HG02759 (cell line): ENCODE data around the gene SORL1-AS1.
A peak's percentile ranks its signal among the peaks of the same experiment; 100 is the strongest.

Experiments used
- ATAC-seq: cut with Tn5 transposase; IDR thresholded peaks from one replicate; pipeline ENCODE4 v1.9.1; 2021; ENCODE audit warnings: mild to moderate bottlenecking, moderate library complexity; ENCODE audit not compliant: unreplicated experiment

The SORL1-AS1 gene

DNA sequence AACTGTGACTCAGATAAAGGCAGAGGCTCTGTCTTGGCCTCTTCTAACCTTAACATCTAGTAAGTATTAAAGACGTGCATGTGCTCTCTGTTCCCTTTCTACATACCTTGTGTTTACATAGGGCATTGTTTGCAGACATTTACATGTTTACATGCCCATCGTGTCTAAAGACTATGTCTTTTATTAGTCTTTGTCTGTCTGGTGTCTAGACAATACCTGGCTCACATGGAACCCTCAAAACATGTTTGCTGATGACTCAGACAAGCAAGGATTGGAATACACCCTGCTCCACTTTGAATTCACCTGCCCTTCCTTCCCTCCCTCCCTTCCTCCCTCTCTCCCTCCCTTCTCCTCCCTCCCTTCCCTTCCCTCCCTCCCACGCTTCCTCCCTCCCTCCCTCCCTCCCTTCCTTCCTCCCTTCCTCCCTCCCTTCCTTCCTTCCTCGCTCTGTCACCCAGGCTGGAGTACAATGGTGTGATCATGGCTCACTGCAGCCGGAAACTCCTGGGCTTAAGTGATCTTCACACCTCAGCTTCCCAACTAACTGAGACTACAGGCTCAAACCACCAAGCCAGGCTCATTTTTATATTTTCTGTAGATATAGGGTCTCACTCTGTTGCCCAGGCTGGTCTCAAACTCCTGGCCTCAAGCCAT, 23.7 kb upstream of the SORL1-AS1 start:
- ATAC-seq, result no peak

DNA sequence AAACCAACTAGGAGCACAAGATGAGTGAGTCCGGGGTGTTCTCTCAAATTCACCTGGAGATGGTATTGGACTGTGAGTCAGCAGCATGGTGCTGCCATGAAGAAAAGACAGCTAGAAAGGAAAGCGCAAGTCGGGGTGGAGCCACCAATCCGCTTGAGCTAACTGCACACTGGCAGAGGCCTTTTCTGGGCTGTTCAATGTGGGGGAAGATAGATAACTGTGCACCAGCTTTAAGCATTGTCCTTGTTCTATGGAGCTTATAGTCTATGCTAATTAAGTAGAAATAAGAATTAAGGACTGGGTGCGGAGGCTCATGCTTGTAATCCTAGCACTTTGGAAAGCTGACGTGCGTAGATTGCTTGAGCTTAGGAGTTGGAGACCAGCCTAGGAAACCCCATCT, 21.9 kb upstream of the SORL1-AS1 start:
- ATAC-seq, result no peak

DNA sequence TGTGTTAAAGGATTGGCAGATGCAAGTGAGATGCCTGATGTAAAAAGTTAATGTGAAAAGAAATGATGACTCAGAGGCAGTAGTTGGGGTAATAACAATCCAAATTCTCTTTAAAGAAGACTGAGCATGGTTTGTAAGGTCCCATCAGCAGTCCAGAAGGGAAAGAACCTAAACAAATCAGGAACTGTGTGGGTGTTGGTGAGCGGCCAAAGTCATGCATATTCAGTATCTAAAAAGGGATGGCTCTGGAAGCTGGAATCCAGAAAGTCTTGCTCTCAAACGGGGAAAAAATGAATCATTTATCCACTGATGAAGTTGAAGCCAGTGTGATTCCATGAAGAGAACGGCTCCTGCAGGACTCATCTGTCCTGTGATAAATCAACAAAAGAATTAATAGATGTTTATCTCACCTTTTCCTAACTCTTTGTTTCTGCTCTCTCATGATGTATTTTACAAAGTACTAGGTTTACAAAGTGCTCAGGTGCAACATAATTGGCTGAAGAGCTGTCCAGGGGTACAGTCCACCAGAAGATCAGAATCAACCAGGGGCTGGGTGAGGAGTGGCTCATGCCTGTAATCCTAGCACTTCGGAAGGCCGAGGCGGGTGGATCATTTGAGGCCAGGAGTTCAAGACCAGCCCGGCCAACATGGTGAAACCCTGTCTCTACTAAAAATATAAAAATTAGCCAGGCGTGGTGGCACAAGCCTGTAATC, 20.5 kb upstream of the SORL1-AS1 start:
- no peak for ATAC-seq

DNA sequence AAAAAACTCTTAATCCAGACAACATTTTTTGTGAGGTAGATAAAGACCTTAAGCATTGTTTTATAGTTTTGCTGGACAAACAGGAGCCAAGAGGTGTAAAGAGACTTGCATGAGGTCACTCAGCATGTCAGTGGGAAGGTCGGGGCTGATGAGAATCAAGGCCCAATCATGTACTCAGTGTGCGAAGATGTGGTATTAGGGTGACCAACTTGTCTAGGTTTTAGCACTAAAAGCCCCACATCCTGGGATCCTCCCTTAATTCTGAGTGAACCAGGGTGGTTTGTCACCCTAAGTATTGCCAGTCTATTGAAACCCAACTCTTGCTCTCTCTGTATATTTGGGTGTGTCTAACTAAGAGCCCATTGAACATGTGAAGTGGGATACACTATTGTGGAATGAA, 19.5 kb upstream of the SORL1-AS1 start:
- no peak for ATAC-seq

DNA sequence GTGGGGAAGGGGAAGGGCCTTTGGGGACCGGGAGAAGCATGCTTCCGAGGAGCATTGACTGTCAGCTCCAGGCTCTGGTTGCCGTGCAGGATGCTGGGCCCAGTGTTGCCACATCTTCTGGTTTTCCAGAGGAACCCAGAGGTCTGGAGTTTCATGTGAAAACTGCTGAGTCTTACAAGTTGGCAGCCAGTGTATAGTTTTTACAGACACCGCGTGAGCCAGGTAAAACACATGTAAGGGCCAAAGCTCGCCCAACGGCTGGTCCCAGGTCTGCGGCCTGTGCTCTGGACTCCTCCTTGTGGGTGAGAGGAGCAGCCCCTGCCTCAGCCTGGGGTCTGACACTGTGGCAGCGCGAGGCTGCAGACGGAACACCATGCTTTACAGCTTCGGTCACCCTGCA, 18.4 kb upstream of the SORL1-AS1 start:
- ATAC-seq, result no peak

DNA sequence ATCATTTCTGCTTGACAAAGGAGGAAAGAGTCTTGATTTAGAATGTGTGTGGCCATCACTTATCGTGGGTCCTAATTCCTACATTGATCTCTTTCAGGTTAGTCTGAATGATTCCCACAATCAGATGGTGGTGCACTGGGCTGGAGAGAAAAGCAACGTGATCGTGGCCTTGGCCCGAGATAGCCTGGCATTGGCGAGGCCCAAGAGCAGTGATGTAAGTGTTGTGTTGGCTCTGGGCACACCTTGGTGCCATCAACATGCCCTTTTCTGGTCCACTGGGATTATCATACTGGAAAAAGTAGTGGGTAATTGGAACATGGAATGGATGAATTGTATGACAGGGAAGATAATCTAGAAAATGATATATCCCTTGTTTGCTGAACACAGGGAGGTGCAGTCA, 17.1 kb upstream of the SORL1-AS1 start:
- no peak for ATAC-seq

GRCh38 chr11:121467965-121468364, 15.2 kb upstream of the SORL1-AS1 start:
- peak; percentile 68 for ATAC-seq

- no peak for ATAC-seq
Measured at GRCh38 chr11:121467471-121467870, 14.7 kb upstream of the SORL1-AS1 start.

DNA sequence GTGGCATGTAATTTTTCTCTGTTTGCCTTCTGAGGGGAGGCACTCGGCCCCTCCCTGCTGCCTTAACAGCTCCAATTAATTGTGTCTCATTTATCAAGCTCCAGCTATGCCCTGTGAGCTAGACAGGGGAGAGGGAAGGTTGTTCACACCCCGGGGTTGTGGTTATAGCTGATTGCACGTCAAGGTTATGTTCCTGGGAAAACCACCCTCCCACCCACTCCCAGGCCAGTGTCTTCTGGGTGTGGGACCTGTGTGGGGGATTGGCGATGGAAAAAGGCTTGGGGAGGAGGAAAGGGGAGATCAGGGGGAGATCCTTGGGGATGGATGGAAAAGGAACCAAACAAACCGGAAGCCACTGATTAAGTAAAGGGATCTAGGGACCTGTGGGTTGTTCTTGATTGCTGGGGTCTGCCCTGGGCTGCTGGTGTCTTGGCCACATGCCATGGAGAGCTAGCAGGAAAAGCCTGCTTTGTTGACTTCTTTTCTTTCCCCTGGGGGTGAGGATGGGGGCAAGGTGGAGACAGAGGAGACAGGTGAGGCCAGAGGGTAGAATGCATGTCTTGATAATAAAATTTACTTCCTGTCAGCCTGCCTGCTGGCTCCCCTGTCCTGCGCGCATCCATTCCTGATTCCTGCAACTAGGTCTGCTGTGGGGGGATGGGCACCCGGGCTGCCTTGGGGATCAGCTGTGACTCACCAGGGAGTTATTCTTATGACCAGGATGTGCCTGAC, 13.5 kb upstream of the SORL1-AS1 start:
- no peak for ATAC-seq

- ATAC-seq, result no peak
Measured at GRCh38 chr11:121465709-121466062, 12.9 kb upstream of the SORL1-AS1 start.

GRCh38 chr11:121464352-121464946, 11.7 kb upstream of the SORL1-AS1 start:
- peak; percentile 37 for ATAC-seq

GRCh38 chr11:121463689-121464335, 11.0 kb upstream of the SORL1-AS1 start:
- no peak for ATAC-seq

GRCh38 chr11:121461843-121462242, 9.1 kb upstream of the SORL1-AS1 start:
- no peak for ATAC-seq

GRCh38 chr11:121460941-121461514, 8.3 kb upstream of the SORL1-AS1 start:
- no peak for ATAC-seq

DNA sequence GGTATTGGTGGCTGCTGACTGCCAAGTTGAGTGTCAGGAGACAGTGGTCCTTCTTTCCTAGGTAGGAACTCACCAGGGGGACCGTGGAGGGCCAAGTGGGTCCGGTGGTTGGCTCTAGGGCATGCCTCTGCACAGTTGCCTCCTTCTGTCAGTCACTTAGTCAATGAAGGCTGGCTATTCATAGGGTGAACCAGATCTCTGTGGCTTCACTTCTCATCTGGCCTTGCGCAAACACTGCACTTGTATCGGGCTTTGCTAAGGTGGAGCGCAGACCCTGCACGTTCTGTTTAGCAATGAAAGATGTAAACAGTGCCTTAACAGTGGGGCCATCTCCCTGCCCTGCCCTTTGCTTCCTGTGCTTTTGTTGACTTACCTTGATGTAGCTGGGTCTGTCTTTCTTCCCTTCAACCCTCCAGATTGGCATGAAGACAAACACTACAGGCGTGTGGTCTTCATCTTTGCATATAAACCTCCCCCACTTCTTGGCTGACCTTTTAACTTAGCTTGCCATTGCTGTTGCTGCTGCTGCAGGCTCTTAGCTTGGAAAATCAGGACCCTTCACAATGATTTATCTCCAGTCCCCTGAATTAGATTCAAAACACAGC, 6.7 kb upstream of the SORL1-AS1 start:
- ATAC-seq, result no peak

GRCh38 chr11:121458551-121458950, 5.8 kb upstream of the SORL1-AS1 start:
- ATAC-seq, result no peak

GRCh38 chr11:121456816-121457431, 4.2 kb upstream of the SORL1-AS1 start:
- no peak for ATAC-seq

GRCh38 chr11:121456151-121456550, 3.4 kb upstream of the SORL1-AS1 start:
- no peak for ATAC-seq

- ATAC-seq, result no peak
Measured at GRCh38 chr11:121455115-121455514, 2.3 kb upstream of the SORL1-AS1 start.
